HepG2 (cell line): ENCODE data around the gene SEMA3F. TPM values are rescaled to one million over a fixed set of nuclear protein-coding genes. Genes with fewer than 3 reads are reported as not detected.

Experiments
- BRCA1 ChIP-seq: sonication (generic); formaldehyde crosslinking; IDR thresholded peaks from 2 replicates; pipeline ENCODE4 v1.4.0; 2020; ENCODE audit warnings: missing genetic modification reagents
- NBN ChIP-seq: fragments of 450-650 bp; conservative IDR thresholded peaks from 2 replicates; pipeline ENCODE4 v1.6.1; 2017
- NKX3-1 ChIP-seq: sonication (generic); formaldehyde crosslinking; IDR thresholded peaks from 2 replicates; pipeline ENCODE4 v1.5.0; 2020; ENCODE audit warnings: missing genetic modification reagents
- PHF8 ChIP-seq: sonication (generic); formaldehyde crosslinking; IDR thresholded peaks from 2 replicates; pipeline ENCODE4 v1.5.0; 2020; ENCODE audit warnings: missing genetic modification reagents
- POLR2AphosphoS5 ChIP-seq: IDR thresholded peaks from 2 replicates; pipeline ENCODE4 v1.6.1; 2012; ENCODE audit warnings: low read depth, low read length
- RFXANK ChIP-seq: IDR thresholded peaks from 2 replicates; pipeline ENCODE4 v1.6.1; 2016
- SALL2 ChIP-seq: sonication (generic); formaldehyde crosslinking; IDR thresholded peaks from 2 replicates; pipeline ENCODE4 v1.8.1; 2023; ENCODE audit warnings: mild to moderate bottlenecking, missing genetic modification reagents, inconsistent platforms
- SMARCC2 ChIP-seq: fragments of 450-650 bp; IDR thresholded peaks from 2 replicates; pipeline ENCODE4 v1.6.1; 2017; ENCODE audit warnings: antibody characterized with exemption, mild to moderate bottlenecking
- ZNF160 ChIP-seq: sonication (generic); formaldehyde crosslinking; IDR thresholded peaks from 2 replicates; pipeline ENCODE4 v1.8.0; 2022; ENCODE audit warnings: mild to moderate bottlenecking, inconsistent platforms, missing genetic modification reagents
- ZNF3 ChIP-seq: IDR thresholded peaks from 2 replicates; pipeline ENCODE4 v1.7.0; 2017; ENCODE audit warnings: inconsistent platforms
- ZNF333 ChIP-seq: sonication (generic); formaldehyde crosslinking; IDR thresholded peaks from 2 replicates; pipeline ENCODE4 v1.4.0; 2020; ENCODE audit warnings: mild to moderate bottlenecking, missing genetic modification reagents, borderline replicate concordance
- ZNF383 ChIP-seq: sonication (generic); formaldehyde crosslinking; IDR thresholded peaks from 2 replicates; pipeline ENCODE4 v1.4.0; 2020; ENCODE audit warnings: missing genetic modification reagents, mild to moderate bottlenecking, borderline replicate concordance
- ZNF746 ChIP-seq: sonication (generic); formaldehyde crosslinking; IDR thresholded peaks from 2 replicates; pipeline ENCODE4 v1.8.0; 2022; ENCODE audit warnings: mild to moderate bottlenecking, missing genetic modification reagents
- ZNF883 ChIP-seq: sonication (generic); formaldehyde crosslinking; IDR thresholded peaks from 2 replicates; pipeline ENCODE4 v1.5.1; 2020; ENCODE audit warnings: mild to moderate bottlenecking, missing genetic modification reagents; ENCODE audit errors: not compliant biosample characterization
- polyA plus RNA-seq, 8 experiments: library from polyadenylated mRNA; depleted of rRNA in 3 of 8; stranded (reverse) in 7 of 8; unstranded in 1 of 8; fragments of >200 nt; fragmentation: Illumina TruSeq in 4 of 8; extraction: Trizol in 4 of 8; gene quantifications; 2 replicates each; pipeline versions ENCODE4 v1.2.1 to v1.2.3, GENCODE V29; 2011 to 2016; ENCODE audit warnings: low read depth in 4 of 8, missing spikeins in 1 of 8, mixed read lengths in 1 of 8; ENCODE audit not compliant: insufficient read depth in 1 of 8
- total RNA-seq, 5 experiments: library from RNA; depleted of rRNA; stranded (reverse); fragments of >200 nt; fragmentation: Illumina TruSeq; extraction: Trizol; gene quantifications; 2 replicates each; pipeline ENCODE4 v1.2.3, GENCODE V29; 2016; ENCODE audit warnings: low read depth in 1 of 5
- TF ChIP-seq, protein P1 (sequence below): sonication (generic); formaldehyde crosslinking; IDR thresholded peaks from 2 replicates; pipeline ENCODE4 v1.5.1; 2020; ENCODE audit warnings: missing genetic modification reagents, mild to moderate bottlenecking, borderline replicate concordance
- TF ChIP-seq, protein P2 (sequence below): IDR thresholded peaks from 2 replicates; pipeline ENCODE4 v1.6.1; 2016; ENCODE audit warnings: low read depth
- TF ChIP-seq, protein P3 (sequence below), 2 experiments: fragments of 450-650 bp in 1 of 2; sonication (generic) in 1 of 2; formaldehyde crosslinking; IDR thresholded peaks; 2 replicates each; pipeline versions ENCODE4 v1.5.0 to v1.8.0; 2020 to 2022; ENCODE audit warnings: mild to moderate bottlenecking in 1 of 2, missing genetic modification reagents in 1 of 2
- TF ChIP-seq, protein P4 (sequence below): sonication (generic); formaldehyde crosslinking; IDR thresholded peaks from 2 replicates; pipeline ENCODE4 v1.5.1; 2020; ENCODE audit warnings: missing genetic modification reagents, mild to moderate bottlenecking, borderline replicate concordance
- TF ChIP-seq, protein P5 (sequence below): sonication (generic); formaldehyde crosslinking; IDR thresholded peaks from 2 replicates; pipeline ENCODE4 v1.5.0; 2020; ENCODE audit warnings: mild to moderate bottlenecking, missing genetic modification reagents, moderate library complexity

SEMA3F gene
- total and polyA plus RNA-seq, 2 of the 13 experiments (the other 11 are each of a cell fraction or from before 2014, with no cell fraction given), result 7.6 to 17.2 TPM

DNA sequence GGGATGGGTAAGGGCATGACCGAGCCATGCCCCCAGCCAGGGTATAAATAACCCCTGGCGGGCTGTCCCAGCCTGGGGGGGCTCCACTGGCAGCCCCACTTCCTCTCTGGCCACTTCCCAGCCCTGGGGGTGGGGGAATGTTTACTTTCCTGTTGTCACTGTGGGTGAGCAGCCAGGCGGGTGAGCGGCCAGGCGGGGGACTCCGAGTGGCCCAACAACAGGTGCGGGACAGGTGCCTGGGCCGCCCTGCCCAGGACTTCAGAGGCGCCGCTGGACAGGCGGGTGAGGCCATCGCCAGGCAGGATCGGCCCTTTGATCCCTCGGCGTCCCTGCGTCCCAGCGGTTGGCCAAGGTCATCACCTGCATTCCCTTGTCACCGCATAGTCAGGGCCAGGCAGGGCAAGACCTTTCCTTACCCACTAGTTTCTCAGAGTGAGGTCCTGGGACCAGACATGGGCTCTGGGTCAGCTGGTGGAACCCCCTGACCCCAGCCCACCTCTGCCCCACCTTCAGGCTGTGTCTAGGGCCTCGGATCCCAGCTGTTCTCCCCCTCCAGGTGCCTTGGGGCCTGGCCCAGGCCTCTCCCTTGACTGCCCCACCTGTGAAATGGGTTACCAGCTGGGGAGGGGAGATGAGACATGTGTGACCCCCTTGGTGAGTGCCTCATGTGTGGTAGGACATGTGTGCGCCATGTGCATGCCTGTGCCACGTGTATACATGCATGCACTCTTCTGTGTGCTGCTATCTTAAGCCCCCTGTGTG lies 16.6 kb downstream of the SEMA3F start (continued):
- TF ChIP-seq, protein P1, sequence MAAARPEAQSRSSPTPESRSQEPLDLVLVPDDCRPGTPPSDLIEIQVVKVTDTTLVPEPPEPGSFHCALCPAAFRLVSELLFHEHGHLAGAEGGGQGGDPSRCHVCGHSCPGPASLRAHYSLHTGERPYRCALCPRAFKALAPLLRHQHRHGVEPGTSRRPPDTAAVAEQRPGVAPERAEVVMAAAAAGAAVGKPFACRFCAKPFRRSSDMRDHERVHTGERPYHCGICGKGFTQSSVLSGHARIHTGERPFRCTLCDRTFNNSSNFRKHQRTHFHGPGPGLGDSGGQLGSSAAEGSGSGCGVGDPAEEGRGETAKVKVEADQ (CRISPR knock-in tag), result peak; percentile 88; the same call in 1 of the 2 replicates
- TF ChIP-seq PHF8 (CRISPR knock-in tag), result peak; percentile 67
- no peak for TF ChIP-seq POLR2AphosphoS5
- TF ChIP-seq ZNF746 (CRISPR knock-in tag), result peak; percentile 100
- TF ChIP-seq NBN, result no peak
- TF ChIP-seq SALL2 (CRISPR knock-in tag), result peak; percentile 96
- TF ChIP-seq, protein P2, sequence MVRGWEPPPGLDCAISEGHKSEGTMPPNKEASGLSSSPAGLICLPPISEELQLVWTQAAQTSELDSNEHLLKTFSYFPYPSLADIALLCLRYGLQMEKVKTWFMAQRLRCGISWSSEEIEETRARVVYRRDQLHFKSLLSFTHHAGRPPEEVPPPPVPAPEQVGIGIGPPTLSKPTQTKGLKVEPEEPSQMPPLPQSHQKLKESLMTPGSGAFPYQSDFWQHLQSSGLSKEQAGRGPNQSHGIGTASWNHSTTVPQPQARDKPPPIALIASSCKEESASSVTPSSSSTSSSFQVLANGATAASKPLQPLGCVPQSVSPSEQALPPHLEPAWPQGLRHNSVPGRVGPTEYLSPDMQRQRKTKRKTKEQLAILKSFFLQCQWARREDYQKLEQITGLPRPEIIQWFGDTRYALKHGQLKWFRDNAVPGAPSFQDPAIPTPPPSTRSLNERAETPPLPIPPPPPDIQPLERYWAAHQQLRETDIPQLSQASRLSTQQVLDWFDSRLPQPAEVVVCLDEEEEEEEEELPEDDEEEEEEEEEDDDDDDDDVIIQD (CRISPR knock-in tag), result no peak; the same call in 1 of the 2 replicates
- no peak; the same call in 1 of the 2 replicates for TF ChIP-seq ZNF160 (CRISPR knock-in tag)
- TF ChIP-seq ZNF383 (CRISPR knock-in tag), result 0 out of 2 replicates have a peak, but pooled peaks have one; percentile 25
- TF ChIP-seq ZNF333 (CRISPR knock-in tag), result no peak
- TF ChIP-seq RFXANK (CRISPR knock-in tag), result peak; percentile 74; the same call in 1 of the 2 replicates
- TF ChIP-seq ZNF883 (CRISPR knock-in tag), result no peak
- no peak for TF ChIP-seq BRCA1
- TF ChIP-seq, protein P3, sequence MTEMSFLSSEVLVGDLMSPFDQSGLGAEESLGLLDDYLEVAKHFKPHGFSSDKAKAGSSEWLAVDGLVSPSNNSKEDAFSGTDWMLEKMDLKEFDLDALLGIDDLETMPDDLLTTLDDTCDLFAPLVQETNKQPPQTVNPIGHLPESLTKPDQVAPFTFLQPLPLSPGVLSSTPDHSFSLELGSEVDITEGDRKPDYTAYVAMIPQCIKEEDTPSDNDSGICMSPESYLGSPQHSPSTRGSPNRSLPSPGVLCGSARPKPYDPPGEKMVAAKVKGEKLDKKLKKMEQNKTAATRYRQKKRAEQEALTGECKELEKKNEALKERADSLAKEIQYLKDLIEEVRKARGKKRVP (CRISPR knock-in tag; IDR thresholded peaks at IDR 0.05), result no peak; a peak in 1 of 4 replicates
- TF ChIP-seq SMARCC2, result no peak
- TF ChIP-seq, protein P4, sequence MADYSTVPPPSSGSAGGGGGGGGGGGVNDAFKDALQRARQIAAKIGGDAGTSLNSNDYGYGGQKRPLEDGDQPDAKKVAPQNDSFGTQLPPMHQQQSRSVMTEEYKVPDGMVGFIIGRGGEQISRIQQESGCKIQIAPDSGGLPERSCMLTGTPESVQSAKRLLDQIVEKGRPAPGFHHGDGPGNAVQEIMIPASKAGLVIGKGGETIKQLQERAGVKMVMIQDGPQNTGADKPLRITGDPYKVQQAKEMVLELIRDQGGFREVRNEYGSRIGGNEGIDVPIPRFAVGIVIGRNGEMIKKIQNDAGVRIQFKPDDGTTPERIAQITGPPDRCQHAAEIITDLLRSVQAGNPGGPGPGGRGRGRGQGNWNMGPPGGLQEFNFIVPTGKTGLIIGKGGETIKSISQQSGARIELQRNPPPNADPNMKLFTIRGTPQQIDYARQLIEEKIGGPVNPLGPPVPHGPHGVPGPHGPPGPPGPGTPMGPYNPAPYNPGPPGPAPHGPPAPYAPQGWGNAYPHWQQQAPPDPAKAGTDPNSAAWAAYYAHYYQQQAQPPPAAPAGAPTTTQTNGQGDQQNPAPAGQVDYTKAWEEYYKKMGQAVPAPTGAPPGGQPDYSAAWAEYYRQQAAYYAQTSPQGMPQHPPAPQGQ, result peak; percentile 90; the same call in 1 of the 2 replicates
- TF ChIP-seq NKX3-1 (CRISPR knock-in tag), result no peak
- TF ChIP-seq, protein P5, sequence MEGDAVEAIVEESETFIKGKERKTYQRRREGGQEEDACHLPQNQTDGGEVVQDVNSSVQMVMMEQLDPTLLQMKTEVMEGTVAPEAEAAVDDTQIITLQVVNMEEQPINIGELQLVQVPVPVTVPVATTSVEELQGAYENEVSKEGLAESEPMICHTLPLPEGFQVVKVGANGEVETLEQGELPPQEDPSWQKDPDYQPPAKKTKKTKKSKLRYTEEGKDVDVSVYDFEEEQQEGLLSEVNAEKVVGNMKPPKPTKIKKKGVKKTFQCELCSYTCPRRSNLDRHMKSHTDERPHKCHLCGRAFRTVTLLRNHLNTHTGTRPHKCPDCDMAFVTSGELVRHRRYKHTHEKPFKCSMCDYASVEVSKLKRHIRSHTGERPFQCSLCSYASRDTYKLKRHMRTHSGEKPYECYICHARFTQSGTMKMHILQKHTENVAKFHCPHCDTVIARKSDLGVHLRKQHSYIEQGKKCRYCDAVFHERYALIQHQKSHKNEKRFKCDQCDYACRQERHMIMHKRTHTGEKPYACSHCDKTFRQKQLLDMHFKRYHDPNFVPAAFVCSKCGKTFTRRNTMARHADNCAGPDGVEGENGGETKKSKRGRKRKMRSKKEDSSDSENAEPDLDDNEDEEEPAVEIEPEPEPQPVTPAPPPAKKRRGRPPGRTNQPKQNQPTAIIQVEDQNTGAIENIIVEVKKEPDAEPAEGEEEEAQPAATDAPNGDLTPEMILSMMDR (CRISPR knock-in tag), result peak; percentile 45
- no peak for TF ChIP-seq ZNF3
